ENCODE results near the gene EPB41L2. TPM values are rescaled to one million over a fixed set of nuclear protein-coding genes. Genes with fewer than 3 reads are reported as not detected.
"Not testable (repeated sequence)": the region's sequence is repeated elsewhere in the genome, so short reads cannot be mapped to it uniquely, and the experiment has no call there.

EPB41L2 gene
- 17.7 and 18.7 TPM in 2 replicates for total RNA-seq

GRCh38 chr6:131063028-131063763 lies at the start of gene EPB41L2:
Gene EPB41L2 (minus strand): TSS chr6:131063245. CDS start chr6:130956485, 106,760 bp downstream.
- Mint-ChIP-seq H3K4me3 (peak within 1 kb of the TSS; percentile 81), H3K36me3 (ENCODE audit: low read depth) (no peaks in the 10 kb centered on the region), H3K4me1 (ENCODE audit: low read depth) (peaks cover 21% of the 10 kb centered on the region), H3K27me3 (ENCODE audit: insufficient read depth) (peaks cover 15% of the 10 kb centered on the region), H3K27ac (peak within 1 kb of the TSS; percentile 14), H3K9me3 (no peaks in the 10 kb centered on the region)
- intact Hi-C loops (cut with micrococcal nuclease) = loop anchor here (2.0 to 10.0 kb wide), 7 partner anchors 72 to 1038 kb away; partner anchors contain the start of genes AKAP7 and MED23
- peak; percentile 76 for DNase-seq (ENCODE audit: low spot score)

GRCh38 chr6:131112249-131112648 lies 49.2 kb upstream of the EPB41L2 start:
- H3K27ac Mint-ChIP-seq = no peak overlapping the region
- no peaks in the 10 kb centered on the region for H3K9me3 Mint-ChIP-seq
- intact Hi-C loops (cut with micrococcal nuclease) = no loop called here
- H3K36me3 Mint-ChIP-seq (ENCODE audit: low read depth) = no peaks in the 10 kb centered on the region
- peaks cover 5% of the 10 kb centered on the region for H3K27me3 Mint-ChIP-seq (ENCODE audit: insufficient read depth)
- no peaks in the 10 kb centered on the region for H3K4me1 Mint-ChIP-seq (ENCODE audit: low read depth)
- no peak overlapping the region for H3K4me3 Mint-ChIP-seq
- no peak for DNase-seq (ENCODE audit: low spot score)

- no peaks in the 10 kb centered on the region for H3K36me3 Mint-ChIP-seq (ENCODE audit: low read depth)
- intact Hi-C loops (cut with micrococcal nuclease) = no loop called here
- no peaks in the 10 kb centered on the region for H3K4me1 Mint-ChIP-seq (ENCODE audit: low read depth)
- peaks cover 5% of the 10 kb centered on the region for H3K27me3 Mint-ChIP-seq (ENCODE audit: insufficient read depth)
- no peaks in the 10 kb centered on the region for H3K9me3 Mint-ChIP-seq
- no peak overlapping the region for H3K4me3 Mint-ChIP-seq
- no peak overlapping the region for H3K27ac Mint-ChIP-seq
- DNase-seq (ENCODE audit: low spot score) = no peak
Measured at GRCh38 chr6:131107151-131107550, 44.1 kb upstream of the EPB41L2 start.

GRCh38 chr6:131103901-131104300 lies 40.9 kb upstream of the EPB41L2 start:
- no peaks in the 10 kb centered on the region for H3K9me3 Mint-ChIP-seq
- DNase-seq (ENCODE audit: low spot score) = no peak
- H3K27ac Mint-ChIP-seq = no peak overlapping the region
- no peak overlapping the region for H3K4me3 Mint-ChIP-seq
- H3K4me1 Mint-ChIP-seq (ENCODE audit: low read depth) = no peaks in the 10 kb centered on the region
- no peaks in the 10 kb centered on the region for H3K36me3 Mint-ChIP-seq (ENCODE audit: low read depth)
- no peaks in the 10 kb centered on the region for H3K27me3 Mint-ChIP-seq (ENCODE audit: insufficient read depth)
- intact Hi-C loops (cut with micrococcal nuclease) = no loop called here

- Mint-ChIP-seq H3K27me3 (ENCODE audit: insufficient read depth) (no peaks in the 10 kb centered on the region), H3K9me3 (no peaks in the 10 kb centered on the region), H3K36me3 (ENCODE audit: low read depth) (no peaks in the 10 kb centered on the region), H3K27ac (no peak overlapping the region), H3K4me1 (ENCODE audit: low read depth) (no peaks in the 10 kb centered on the region), H3K4me3 (no peak overlapping the region)
- DNase-seq (ENCODE audit: low spot score) = no peak
- intact Hi-C loops (cut with micrococcal nuclease) = no loop called here
Measured at GRCh38 chr6:131103296-131103695, 40.3 kb upstream of the EPB41L2 start.

- Mint-ChIP-seq H3K4me1 (ENCODE audit: low read depth) (no peaks in the 10 kb centered on the region), H3K9me3 (no peaks in the 10 kb centered on the region), H3K36me3 (ENCODE audit: low read depth) (no peaks in the 10 kb centered on the region), H3K4me3 (no peak overlapping the region), H3K27me3 (ENCODE audit: insufficient read depth) (no peaks in the 10 kb centered on the region), H3K27ac (no peak overlapping the region)
- intact Hi-C loops (cut with micrococcal nuclease) = no loop called here
- no peak for DNase-seq (ENCODE audit: low spot score)
Measured at GRCh38 chr6:131101911-131102680, 39.1 kb upstream of the EPB41L2 start.

GRCh38 chr6:131096786-131097185 lies 33.7 kb upstream of the EPB41L2 start:
- no peaks in the 10 kb centered on the region for H3K4me1 Mint-ChIP-seq (ENCODE audit: low read depth)
- intact Hi-C loops (cut with micrococcal nuclease) = no loop called here
- DNase-seq (ENCODE audit: low spot score) = no peak
- no peak overlapping the region for H3K27ac Mint-ChIP-seq
- peaks cover 3% of the 10 kb centered on the region for H3K27me3 Mint-ChIP-seq (ENCODE audit: insufficient read depth)
- no peaks in the 10 kb centered on the region for H3K36me3 Mint-ChIP-seq (ENCODE audit: low read depth)
- no peak overlapping the region for H3K4me3 Mint-ChIP-seq
- H3K9me3 Mint-ChIP-seq = peaks cover 3% of the 10 kb centered on the region

GRCh38 chr6:131093334-131093733 lies 30.3 kb upstream of the EPB41L2 start:
- peaks cover 3% of the 10 kb centered on the region for H3K27me3 Mint-ChIP-seq (ENCODE audit: insufficient read depth)
- no peaks in the 10 kb centered on the region for H3K36me3 Mint-ChIP-seq (ENCODE audit: low read depth)
- no peak for DNase-seq (ENCODE audit: low spot score)
- H3K4me1 Mint-ChIP-seq (ENCODE audit: low read depth) = no peaks in the 10 kb centered on the region
- H3K4me3 Mint-ChIP-seq = no peak overlapping the region
- intact Hi-C loops (cut with micrococcal nuclease) = no loop called here
- H3K9me3 Mint-ChIP-seq = peaks cover 3% of the 10 kb centered on the region
- no peak overlapping the region for H3K27ac Mint-ChIP-seq

GRCh38 chr6:131091944-131092343 lies 28.9 kb upstream of the EPB41L2 start:
- intact Hi-C loops (cut with micrococcal nuclease); H3K36me3 Mint-ChIP-seq (ENCODE audit: low read depth); H3K4me3 Mint-ChIP-seq; H3K4me1 Mint-ChIP-seq (ENCODE audit: low read depth); H3K27me3 Mint-ChIP-seq (ENCODE audit: insufficient read depth); DNase-seq (ENCODE audit: low spot score); H3K27ac Mint-ChIP-seq; H3K9me3 Mint-ChIP-seq: not testable (repeated sequence)

GRCh38 chr6:131090339-131090738 lies 27.3 kb upstream of the EPB41L2 start:
- H3K4me1 Mint-ChIP-seq (ENCODE audit: low read depth); H3K9me3 Mint-ChIP-seq; DNase-seq (ENCODE audit: low spot score); H3K4me3 Mint-ChIP-seq; intact Hi-C loops (cut with micrococcal nuclease); H3K36me3 Mint-ChIP-seq (ENCODE audit: low read depth); H3K27ac Mint-ChIP-seq; H3K27me3 Mint-ChIP-seq (ENCODE audit: insufficient read depth): not testable (repeated sequence)

GRCh38 chr6:131084982-131085381 lies 21.9 kb upstream of the EPB41L2 start:
- Mint-ChIP-seq H3K4me3 (no peak overlapping the region), H3K36me3 (ENCODE audit: low read depth) (no peaks in the 10 kb centered on the region), H3K9me3 (peaks cover 3% of the 10 kb centered on the region), H3K27ac (no peak overlapping the region), H3K4me1 (ENCODE audit: low read depth) (no peaks in the 10 kb centered on the region), H3K27me3 (ENCODE audit: insufficient read depth) (peaks cover 8% of the 10 kb centered on the region)
- DNase-seq (ENCODE audit: low spot score) = no peak
- intact Hi-C loops (cut with micrococcal nuclease) = no loop called here

- Mint-ChIP-seq H3K9me3 (peaks cover 3% of the 10 kb centered on the region), H3K4me3 (no peak overlapping the region), H3K4me1 (ENCODE audit: low read depth) (no peaks in the 10 kb centered on the region), H3K27me3 (ENCODE audit: insufficient read depth) (peaks cover 8% of the 10 kb centered on the region), H3K27ac (no peak overlapping the region), H3K36me3 (ENCODE audit: low read depth) (no peaks in the 10 kb centered on the region)
- intact Hi-C loops (cut with micrococcal nuclease) = no loop called here
- no peak for DNase-seq (ENCODE audit: low spot score)
Measured at GRCh38 chr6:131083687-131084086, 20.6 kb upstream of the EPB41L2 start.

GRCh38 chr6:131082335-131082734 lies 19.3 kb upstream of the EPB41L2 start:
- peaks cover 3% of the 10 kb centered on the region for H3K9me3 Mint-ChIP-seq
- intact Hi-C loops (cut with micrococcal nuclease) = no loop called here
- no peak overlapping the region for H3K27ac Mint-ChIP-seq
- no peak for DNase-seq (ENCODE audit: low spot score)
- peaks cover 8% of the 10 kb centered on the region for H3K27me3 Mint-ChIP-seq (ENCODE audit: insufficient read depth)
- H3K4me3 Mint-ChIP-seq = no peak overlapping the region
- no peaks in the 10 kb centered on the region for H3K4me1 Mint-ChIP-seq (ENCODE audit: low read depth)
- no peaks in the 10 kb centered on the region for H3K36me3 Mint-ChIP-seq (ENCODE audit: low read depth)
